ENCODE results near the gene FANCF. TPM values are rescaled to one million over a fixed set of nuclear protein-coding genes. Genes with fewer than 3 reads are reported as not detected.
A peak's percentile ranks its signal among the peaks of the same experiment; 100 is the strongest.
"Not testable (repeated sequence)": the region's sequence is repeated elsewhere in the genome, so short reads cannot be mapped to it uniquely, and the experiment has no call there.

FANCF gene
- total RNA-seq, 2 donors from 2014 or later: 19.7 to 28.7 TPM

DNA sequence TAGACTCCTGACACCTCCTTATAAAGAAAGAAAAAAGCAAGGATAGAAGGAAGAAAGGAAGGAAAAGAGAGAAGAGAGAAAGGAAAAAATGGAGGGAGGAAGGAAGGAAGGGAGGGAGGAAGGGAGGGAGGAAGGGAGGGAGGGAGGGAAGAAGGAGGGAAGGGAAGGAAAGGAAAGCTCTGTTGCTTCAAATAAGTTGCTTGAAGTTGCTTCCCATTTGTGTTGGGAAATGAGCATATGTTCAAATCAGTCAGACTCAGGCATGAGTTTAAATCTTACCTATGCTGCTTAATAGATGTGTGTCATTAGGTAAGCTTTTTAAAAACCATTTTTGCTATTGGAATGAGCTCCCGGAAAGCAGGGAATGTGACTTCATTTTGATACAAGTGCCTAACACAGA, 34.2 kb upstream of the FANCF start:
- 91 to 100% methylated on average over 1 of the region's 1 CpG for WGBS, 2 experiments (ENCODE audit: insufficient coverage in 1 of 2, insufficient read length in 1 of 2)
- Mint-ChIP-seq H3K4me3 (no peak overlapping the region), H3K27me3 (ENCODE audit: insufficient read depth) (no peaks in the 10 kb centered on the region), H3K4me1 (peaks cover 16% of the 10 kb centered on the region), H3K9me3 (no peaks in the 10 kb centered on the region), H3K36me3 (ENCODE audit: low read depth) (no peaks in the 10 kb centered on the region), H3K27ac (no peak overlapping the region)
- H3K9ac ChIP-seq (ENCODE audit: extremely low read depth, low read length, poor library complexity, severe bottlenecking): no peak overlapping the region
- no peaks in the 10 kb centered on the region for H3K36me3 ChIP-seq (ENCODE audit: control insufficient read depth, insufficient read depth, low read length)
- H3K4me1 ChIP-seq (ENCODE audit: control insufficient read depth, insufficient read depth, low read length): peaks cover 7% of the 10 kb centered on the region
- H3K9me3 ChIP-seq (ENCODE audit: control insufficient read depth, low read length): no peaks in the 10 kb centered on the region
- H3K4me3 ChIP-seq (ENCODE audit: low read length): no peak overlapping the region
- H3K27ac ChIP-seq (ENCODE audit: low read depth, low read length): no peak overlapping the region
- no peak for DNase-seq
- no peaks in the 10 kb centered on the region for H3K27me3 ChIP-seq (ENCODE audit: control insufficient read depth, insufficient read depth, low read length, poor library complexity, severe bottlenecking)
- TF ChIP-seq, protein P1, sequence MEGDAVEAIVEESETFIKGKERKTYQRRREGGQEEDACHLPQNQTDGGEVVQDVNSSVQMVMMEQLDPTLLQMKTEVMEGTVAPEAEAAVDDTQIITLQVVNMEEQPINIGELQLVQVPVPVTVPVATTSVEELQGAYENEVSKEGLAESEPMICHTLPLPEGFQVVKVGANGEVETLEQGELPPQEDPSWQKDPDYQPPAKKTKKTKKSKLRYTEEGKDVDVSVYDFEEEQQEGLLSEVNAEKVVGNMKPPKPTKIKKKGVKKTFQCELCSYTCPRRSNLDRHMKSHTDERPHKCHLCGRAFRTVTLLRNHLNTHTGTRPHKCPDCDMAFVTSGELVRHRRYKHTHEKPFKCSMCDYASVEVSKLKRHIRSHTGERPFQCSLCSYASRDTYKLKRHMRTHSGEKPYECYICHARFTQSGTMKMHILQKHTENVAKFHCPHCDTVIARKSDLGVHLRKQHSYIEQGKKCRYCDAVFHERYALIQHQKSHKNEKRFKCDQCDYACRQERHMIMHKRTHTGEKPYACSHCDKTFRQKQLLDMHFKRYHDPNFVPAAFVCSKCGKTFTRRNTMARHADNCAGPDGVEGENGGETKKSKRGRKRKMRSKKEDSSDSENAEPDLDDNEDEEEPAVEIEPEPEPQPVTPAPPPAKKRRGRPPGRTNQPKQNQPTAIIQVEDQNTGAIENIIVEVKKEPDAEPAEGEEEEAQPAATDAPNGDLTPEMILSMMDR (conservative IDR thresholded peaks at IDR 0.05): no peak

DNA sequence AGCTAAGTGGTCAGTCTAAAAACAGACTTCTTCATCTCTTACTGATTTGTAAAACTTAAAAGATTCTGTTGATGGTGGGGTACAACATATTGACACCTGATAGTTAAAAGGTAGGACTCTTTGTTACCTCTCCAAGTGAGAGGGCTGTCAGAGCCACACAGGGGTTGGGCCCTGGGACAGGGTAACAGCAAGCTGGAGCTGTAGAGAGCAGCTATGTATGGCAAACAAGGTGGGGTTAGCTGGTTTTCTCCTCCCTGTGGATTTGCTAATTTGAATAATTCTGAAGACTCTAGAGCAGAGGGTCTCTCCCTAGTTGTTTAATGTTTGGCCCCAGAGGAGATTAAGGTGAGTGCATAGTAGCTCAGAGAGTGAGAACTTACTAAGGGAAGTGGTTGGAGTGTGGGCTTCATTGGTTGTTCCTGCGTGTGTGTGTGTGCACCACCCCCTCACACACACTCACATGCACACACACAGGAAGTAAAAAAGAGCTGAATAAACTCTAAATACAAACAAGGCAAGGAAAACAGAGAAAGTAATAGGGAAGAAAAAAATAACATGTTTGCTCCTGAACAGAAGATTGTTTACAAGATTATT, 31.6 kb upstream of the FANCF start:
- Mint-ChIP-seq H3K9me3 (peaks cover 8% of the 10 kb centered on the region), H3K27ac (no peak overlapping the region), H3K4me1 (peaks cover 16% of the 10 kb centered on the region), H3K36me3 (ENCODE audit: low read depth) (peaks cover 4% of the 10 kb centered on the region), H3K27me3 (ENCODE audit: insufficient read depth) (no peaks in the 10 kb centered on the region), H3K4me3 (no peak overlapping the region)
- Histone ChIP-seq H3K4me1 (ENCODE audit: control insufficient read depth, insufficient read depth, low read length) (peaks cover 7% of the 10 kb centered on the region), H3K27ac (ENCODE audit: low read depth, low read length) (no peak overlapping the region), H3K4me3 (ENCODE audit: low read length) (no peak overlapping the region), H3K9ac (ENCODE audit: extremely low read depth, low read length, poor library complexity, severe bottlenecking) (no peak overlapping the region), H3K27me3 (ENCODE audit: control insufficient read depth, insufficient read depth, low read length, poor library complexity, severe bottlenecking) (no peaks in the 10 kb centered on the region), H3K9me3 (ENCODE audit: control insufficient read depth, low read length) (no peaks in the 10 kb centered on the region), H3K36me3 (ENCODE audit: control insufficient read depth, insufficient read depth, low read length) (no peaks in the 10 kb centered on the region)
- WGBS, 2 experiments (ENCODE audit: insufficient coverage in 1 of 2, insufficient read length in 1 of 2): no CpG with 5 or more reads among the region's 1 CpG
- DNase-seq: peak; percentile 60
- TF ChIP-seq, protein P1 (conservative IDR thresholded peaks at IDR 0.05): no peak

DNA sequence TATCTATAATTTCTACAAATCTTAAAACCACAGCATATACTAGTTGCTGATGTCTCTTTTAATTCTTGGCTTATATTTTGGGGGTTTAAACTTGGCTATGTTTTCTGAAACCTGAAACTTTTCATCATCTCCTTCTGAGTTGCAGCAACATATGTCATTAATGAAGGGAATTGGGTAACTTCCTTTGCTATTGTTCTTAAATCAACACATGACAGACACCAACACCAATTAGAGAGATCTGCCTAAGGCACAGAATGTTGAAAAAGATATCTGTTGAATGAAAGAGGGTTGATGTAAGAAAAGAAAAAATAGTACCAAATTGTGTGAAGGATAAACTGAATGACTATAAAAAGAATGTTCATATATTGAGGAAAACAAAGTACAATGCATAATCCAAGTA, 30.5 kb upstream of the FANCF start:
- H3K4me1 ChIP-seq (ENCODE audit: control insufficient read depth, insufficient read depth, low read length): peaks cover 7% of the 10 kb centered on the region

DNA sequence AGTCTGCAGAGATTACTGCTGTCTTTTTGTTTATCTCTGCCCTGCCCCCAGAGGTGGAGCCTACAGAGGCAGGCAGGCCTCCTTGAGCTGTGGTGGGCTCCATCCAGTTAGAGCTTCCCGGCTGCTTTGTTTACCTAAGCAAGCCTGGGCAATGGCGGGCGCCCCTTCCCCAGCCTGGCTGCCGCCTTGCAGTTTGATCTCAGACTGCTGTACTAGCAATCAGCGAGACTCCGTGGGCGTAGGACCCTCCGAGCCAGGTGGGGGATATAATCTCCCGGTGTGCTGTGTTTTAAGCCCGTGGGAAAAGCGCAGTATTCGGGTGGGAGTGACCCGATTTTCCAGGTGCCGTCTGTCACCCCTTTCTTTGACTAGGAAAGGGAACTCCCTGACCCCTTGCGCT, 26.7 kb upstream of the FANCF start:
- H3K4me1 Mint-ChIP-seq: peaks cover 15% of the 10 kb centered on the region
- peak overlapping the region; percentile 56 for H3K4me3 Mint-ChIP-seq
- H3K9me3 ChIP-seq (ENCODE audit: control insufficient read depth, low read length); H3K27ac ChIP-seq (ENCODE audit: low read depth, low read length); H3K36me3 Mint-ChIP-seq (ENCODE audit: low read depth); H3K36me3 ChIP-seq (ENCODE audit: control insufficient read depth, insufficient read depth, low read length); H3K27me3 ChIP-seq (ENCODE audit: control insufficient read depth, insufficient read depth, low read length, poor library complexity, severe bottlenecking); H3K4me3 ChIP-seq (ENCODE audit: low read length); DNase-seq; H3K4me1 ChIP-seq (ENCODE audit: control insufficient read depth, insufficient read depth, low read length); H3K27me3 Mint-ChIP-seq (ENCODE audit: insufficient read depth); H3K9ac ChIP-seq (ENCODE audit: extremely low read depth, low read length, poor library complexity, severe bottlenecking): not testable (repeated sequence)
- H3K9me3 Mint-ChIP-seq: peaks cover 24% of the 10 kb centered on the region
- H3K27ac Mint-ChIP-seq: peak overlapping the region; percentile 93
- 86% methylated on average over 14 of the region's 15 CpGs; no CpG with 5 or more reads in 1 of the 2 experiments for WGBS, 2 experiments (ENCODE audit: insufficient coverage in 1 of 2, insufficient read length in 1 of 2)

More for the DNA sequence above, 30.5 kb upstream of the FANCF start:
- TF ChIP-seq, protein P1 (conservative IDR thresholded peaks at IDR 0.05): no peak
- H3K27me3 Mint-ChIP-seq (ENCODE audit: insufficient read depth): peaks cover 1% of the 10 kb centered on the region
- no peaks in the 10 kb centered on the region for H3K36me3 ChIP-seq (ENCODE audit: control insufficient read depth, insufficient read depth, low read length)
- H3K4me3 Mint-ChIP-seq: no peak overlapping the region
- no peak overlapping the region for H3K4me3 ChIP-seq (ENCODE audit: low read length)
- peaks cover 17% of the 10 kb centered on the region for H3K9me3 Mint-ChIP-seq
- H3K36me3 Mint-ChIP-seq (ENCODE audit: low read depth): peaks cover 5% of the 10 kb centered on the region
- DNase-seq: no peak
- H3K27ac ChIP-seq (ENCODE audit: low read depth, low read length): no peak overlapping the region
- no peaks in the 10 kb centered on the region for H3K27me3 ChIP-seq (ENCODE audit: control insufficient read depth, insufficient read depth, low read length, poor library complexity, severe bottlenecking)
- no peak overlapping the region for H3K27ac Mint-ChIP-seq
- no peaks in the 10 kb centered on the region for H3K9me3 ChIP-seq (ENCODE audit: control insufficient read depth, low read length)
- H3K4me1 Mint-ChIP-seq: peaks cover 18% of the 10 kb centered on the region
- no peak overlapping the region for H3K9ac ChIP-seq (ENCODE audit: extremely low read depth, low read length, poor library complexity, severe bottlenecking)
